Neuronal stem cell (in vitro differentiated cells): ENCODE measurements around the gene BMPER.

Experiments used
- DNase-seq: peaks from one replicate; pipeline ENCODE4 v3.0.0-alpha.2; 2013; ENCODE audit warnings: low spot score
- H2AFZ ChIP-seq: one replicate; pipeline ENCODE4 v1.6.1; 2013; ENCODE audit warnings: mild to moderate bottlenecking, low read length, inconsistent platforms
- H2AK5ac ChIP-seq: 2 replicates; pipeline ENCODE4 v1.6.1; 2013; ENCODE audit warnings: low read depth, mild to moderate bottlenecking, inconsistent platforms, low read length, moderate library complexity, mixed read lengths
- H2BK120ac ChIP-seq: 2 replicates; pipeline ENCODE4 v1.6.1; 2013; ENCODE audit warnings: low read depth, mild to moderate bottlenecking, inconsistent platforms, low read length, moderate library complexity, mixed read lengths
- H2BK12ac ChIP-seq: one replicate; pipeline ENCODE4 v1.6.1; 2013; ENCODE audit warnings: low read length, inconsistent platforms
- H2BK15ac ChIP-seq: 2 replicates; pipeline ENCODE4 v1.6.1; 2013; ENCODE audit warnings: mild to moderate bottlenecking, low read length, inconsistent platforms, mixed read lengths
- H2BK5ac ChIP-seq: one replicate; pipeline ENCODE4 v1.6.1; 2013; ENCODE audit warnings: inconsistent platforms, mild to moderate bottlenecking, low read length, moderate library complexity
- H3K14ac ChIP-seq: one replicate; pipeline ENCODE4 v1.6.1; 2013; ENCODE audit warnings: low read length, inconsistent platforms
- H3K18ac ChIP-seq: 2 replicates; pipeline ENCODE4 v1.6.1; 2013; ENCODE audit warnings: low read length, inconsistent platforms
- H3K23ac ChIP-seq: 2 replicates; pipeline ENCODE4 v1.6.1; 2013; ENCODE audit warnings: low read depth, mild to moderate bottlenecking, mixed read lengths, low read length, inconsistent platforms; ENCODE audit not compliant: poor library complexity
- H3K27ac ChIP-seq: replicated peaks from 3 replicates; pipeline ENCODE4 v1.5.1; 2013; ENCODE audit warnings: low read length, inconsistent platforms
- H3K27me3 ChIP-seq, 3 experiments: 2 replicates each; pipeline ENCODE4 v1.6.1; 2013; ENCODE audit warnings: low read length in 3 of 3, mild to moderate bottlenecking in 2 of 3, inconsistent platforms in 1 of 3, low read depth in 1 of 3, mixed read lengths in 1 of 3, moderate library complexity in 1 of 3; ENCODE audit not compliant: control insufficient read depth in 3 of 3, insufficient read depth in 3 of 3
- H3K36me3 ChIP-seq, 2 donors: replicated peaks in 1 of 2; 2 replicates each; pipeline ENCODE4 v1.6.1; 2013; ENCODE audit warnings: low read length in 2 of 2; ENCODE audit not compliant: control insufficient read depth in 2 of 2, insufficient read depth in 2 of 2
- H3K4ac ChIP-seq: 2 replicates; pipeline ENCODE4 v1.6.1; 2013; ENCODE audit warnings: inconsistent platforms, mild to moderate bottlenecking, low read length, moderate library complexity
- H3K4me1 ChIP-seq, 2 donors: 1 replicate in 1 of 2; 2 replicates in 1 of 2; pipeline ENCODE4 v1.6.1; 2013; ENCODE audit warnings: low read length in 2 of 2, low read depth in 1 of 2; ENCODE audit not compliant: control insufficient read depth in 2 of 2, insufficient read depth in 1 of 2
- H3K4me2 ChIP-seq: one replicate; pipeline ENCODE4 v1.6.1; 2013; ENCODE audit warnings: mild to moderate bottlenecking, low read length, inconsistent platforms; ENCODE audit not compliant: insufficient read depth, poor library complexity, severe bottlenecking
- H3K4me3 ChIP-seq, 2 donors: 2 replicates each; pipeline ENCODE4 v1.5.1; 2013; ENCODE audit warnings: low read length in 2 of 2, mild to moderate bottlenecking in 2 of 2, inconsistent platforms in 1 of 2, moderate library complexity in 1 of 2
- H3K79me1 ChIP-seq: one replicate; pipeline ENCODE4 v1.6.1; 2013; ENCODE audit warnings: low read depth, mild to moderate bottlenecking, inconsistent platforms, low read length, moderate library complexity
- H3K9ac ChIP-seq: one replicate; pipeline ENCODE4 v1.6.1; 2013; ENCODE audit warnings: mild to moderate bottlenecking, low read depth, low read length, inconsistent platforms; ENCODE audit not compliant: poor library complexity
- H3K9me3 ChIP-seq, 2 donors: replicated peaks in 1 of 2; 2 replicates each; pipeline versions ENCODE3 to v1.6.1; 2013; ENCODE audit warnings: low read length in 2 of 2, mild to moderate bottlenecking in 2 of 2, inconsistent platforms in 1 of 2, low read depth in 1 of 2, mixed read lengths in 1 of 2, moderate library complexity in 1 of 2; ENCODE audit not compliant: control insufficient read depth in 2 of 2, insufficient read depth in 1 of 2
- H4K8ac ChIP-seq: one replicate; pipeline ENCODE4 v1.6.1; 2013; ENCODE audit warnings: low read depth, mild to moderate bottlenecking, inconsistent platforms, low read length, moderate library complexity
- H4K91ac ChIP-seq: one replicate; pipeline ENCODE4 v1.6.1; 2013; ENCODE audit warnings: low read length, low read depth, mild to moderate bottlenecking, inconsistent platforms; ENCODE audit not compliant: poor library complexity
- WGBS, 2 donors: extraction: QIAGEN DNeasy Blood & Tissue Kit; methylation state at CpG; one replicate each; pipeline ENCODE4 v1.1.7; 2013; ENCODE audit warnings: missing lambda C conversion rate in 2 of 2, mixed read lengths in 1 of 2; ENCODE audit not compliant: insufficient read length in 2 of 2, insufficient replicate concordance in 1 of 2; ENCODE audit errors: extremely low coverage in 2 of 2; 5-methylcytosine and 5-hydroxymethylcytosine counted together

BMPER gene

DNA sequence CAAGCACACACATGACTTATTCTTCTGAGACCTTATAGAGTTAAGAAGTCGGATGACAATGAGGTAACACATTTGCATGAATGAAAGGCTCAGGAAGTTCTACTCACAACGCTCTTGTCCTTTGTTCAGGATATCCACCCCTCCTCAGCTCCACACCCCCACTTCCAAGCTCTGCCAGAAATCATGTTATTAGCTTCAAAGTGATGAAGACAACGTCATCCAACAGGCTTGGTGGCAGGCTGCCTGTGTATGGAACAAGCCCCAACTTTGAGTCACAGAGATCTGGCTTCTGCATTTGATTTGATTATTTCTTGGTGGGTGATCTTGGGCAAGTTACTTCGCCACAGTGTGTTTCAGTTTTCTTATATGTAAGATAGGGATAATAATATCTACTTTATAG lies 12.4 kb upstream of the BMPER start:
- H3K4me2 ChIP-seq, result no peak overlapping the region
- H4K8ac ChIP-seq, result no peak overlapping the region
- H3K27ac ChIP-seq, result no peak overlapping the region
- H2AK5ac ChIP-seq, result no peak overlapping the region
- H2BK5ac ChIP-seq, result no peak overlapping the region
- H3K18ac ChIP-seq, result no peak overlapping the region
- H2BK120ac ChIP-seq, result no peak overlapping the region
- H3K36me3 ChIP-seq, result no peaks in the 10 kb centered on the region
- H3K4ac ChIP-seq, result no peak overlapping the region
- no peaks in the 10 kb centered on the region for H3K79me1 ChIP-seq
- H3K4me3 ChIP-seq, result no peak overlapping the region
- no peak overlapping the region for H3K23ac ChIP-seq
- H3K27me3 ChIP-seq, result peaks cover 0 to 4% (median 0%) of the 10 kb centered on the region in 3 experiments
- peaks cover 0 to 3% of the 10 kb centered on the region in 2 donors for H3K4me1 ChIP-seq
- no peak overlapping the region for H3K9ac ChIP-seq
- no peak for DNase-seq
- no peaks in the 10 kb centered on the region for H3K9me3 ChIP-seq
- no CpG with 5 or more reads among the region's 4 CpGs for WGBS, 2 donors
- H4K91ac ChIP-seq, result no peak overlapping the region
- H3K14ac ChIP-seq, result no peak overlapping the region
- H2BK15ac ChIP-seq, result no peak overlapping the region
- H2AFZ ChIP-seq, result no peak overlapping the region
- no peak overlapping the region for H2BK12ac ChIP-seq

DNA sequence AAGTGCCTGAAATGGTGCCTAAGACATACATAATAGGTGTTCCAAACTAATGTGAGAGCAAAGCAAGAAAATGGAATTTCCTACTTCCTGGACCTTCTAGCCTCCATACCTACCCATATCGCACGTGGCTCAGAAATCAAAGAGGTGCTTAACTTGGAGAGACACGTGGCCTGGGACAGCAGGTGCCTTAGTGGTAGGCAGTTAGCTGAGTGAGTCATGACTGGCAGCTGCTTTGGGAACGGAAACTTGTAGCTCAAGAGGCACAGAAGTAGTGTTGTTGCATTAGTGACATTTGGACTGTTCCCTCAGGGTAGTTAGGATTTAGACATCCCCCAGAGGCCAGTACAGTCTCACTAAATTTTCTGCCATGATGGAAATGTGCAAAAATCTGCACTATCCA lies 12.0 kb upstream of the BMPER start:
- Histone ChIP-seq H3K27ac (no peak overlapping the region), H3K9ac (no peak overlapping the region), H3K79me1 (no peaks in the 10 kb centered on the region), H2BK15ac (no peak overlapping the region), H3K4me1 (peaks cover 0 to 3% of the 10 kb centered on the region in 2 donors), H3K4me2 (no peak overlapping the region), H3K23ac (no peak overlapping the region), H4K8ac (no peak overlapping the region), H3K9me3 (no peaks in the 10 kb centered on the region), H3K27me3 (peaks cover 0 to 4% (median 0%) of the 10 kb centered on the region in 3 experiments), H3K4ac (no peak overlapping the region), H2BK12ac (no peak overlapping the region), H2AK5ac (no peak overlapping the region), H3K36me3 (no peaks in the 10 kb centered on the region), H3K4me3 (no peak overlapping the region), H2BK120ac (no peak overlapping the region), H3K14ac (no peak overlapping the region), H2BK5ac (no peak overlapping the region), H2AFZ (no peak overlapping the region), H4K91ac (no peak overlapping the region), H3K18ac (no peak overlapping the region)
- no CpG with 5 or more reads among the region's 4 CpGs for WGBS, 2 donors
- DNase-seq, result no peak

DNA sequence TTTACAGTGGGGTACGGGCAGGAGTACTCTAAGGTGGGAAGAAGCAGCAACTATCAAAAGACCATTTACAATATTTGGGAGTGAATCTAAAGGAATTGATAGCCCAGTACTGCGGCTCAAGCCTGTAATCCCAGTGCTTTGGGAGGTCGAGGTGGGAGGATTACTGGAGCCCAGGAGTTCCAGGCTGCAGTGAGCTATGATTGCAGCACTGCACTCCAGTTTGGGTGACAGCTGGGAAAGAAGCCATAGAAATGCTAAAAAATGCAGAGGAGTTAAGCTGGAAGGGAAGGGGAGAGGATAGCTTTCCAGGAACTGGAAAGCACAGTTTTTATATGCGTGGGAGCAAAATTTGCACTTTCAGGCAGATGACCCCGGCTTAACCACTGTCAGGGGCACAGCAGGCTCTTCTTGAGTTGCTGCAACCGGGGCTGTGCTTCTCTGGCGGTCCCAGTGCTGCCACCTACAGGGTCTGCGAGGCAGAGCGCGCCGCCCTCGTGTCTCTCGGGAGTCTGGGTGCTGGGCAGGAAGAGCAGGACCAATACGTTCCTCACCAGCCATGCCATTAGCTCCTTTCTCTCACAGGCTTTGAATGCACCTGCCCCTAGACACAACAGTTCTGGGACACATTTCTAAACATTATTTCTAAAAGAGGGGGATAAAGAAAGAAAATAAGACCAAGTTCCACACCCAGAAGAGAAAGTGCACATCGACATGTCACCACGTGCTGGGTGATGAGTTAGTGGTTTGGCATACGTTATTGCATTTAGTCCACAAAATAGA lies 10.1 kb upstream of the BMPER start:
- no peak overlapping the region for H4K8ac ChIP-seq
- H2AFZ ChIP-seq, result peak overlapping the region; percentile 32
- no peaks in the 10 kb centered on the region for H3K79me1 ChIP-seq
- peak; percentile 68 for DNase-seq
- no peak overlapping the region for H2BK120ac ChIP-seq
- H3K23ac ChIP-seq, result no peak overlapping the region
- H3K4ac ChIP-seq, result no peak overlapping the region
- no peak overlapping the region for H2BK15ac ChIP-seq
- no peak overlapping the region for H4K91ac ChIP-seq
- no peak overlapping the region for H2BK12ac ChIP-seq
- H2BK5ac ChIP-seq, result no peak overlapping the region
- no peaks in the 10 kb centered on the region for H3K9me3 ChIP-seq
- H2AK5ac ChIP-seq, result no peak overlapping the region
- H3K27ac ChIP-seq, result no peak overlapping the region
- H3K4me1 ChIP-seq, result peaks cover 0 to 3% of the 10 kb centered on the region in 2 donors
- no peak overlapping the region for H3K4me2 ChIP-seq
- no CpG with 5 or more reads among the region's 17 CpGs for WGBS, 2 donors
- H3K9ac ChIP-seq, result no peak overlapping the region
- no peak overlapping the region for H3K18ac ChIP-seq
- no peak overlapping the region for H3K4me3 ChIP-seq
- H3K27me3 ChIP-seq, result peaks cover 0 to 4% (median 0%) of the 10 kb centered on the region in 3 experiments
- H3K14ac ChIP-seq, result no peak overlapping the region
- H3K36me3 ChIP-seq, result no peaks in the 10 kb centered on the region

DNA sequence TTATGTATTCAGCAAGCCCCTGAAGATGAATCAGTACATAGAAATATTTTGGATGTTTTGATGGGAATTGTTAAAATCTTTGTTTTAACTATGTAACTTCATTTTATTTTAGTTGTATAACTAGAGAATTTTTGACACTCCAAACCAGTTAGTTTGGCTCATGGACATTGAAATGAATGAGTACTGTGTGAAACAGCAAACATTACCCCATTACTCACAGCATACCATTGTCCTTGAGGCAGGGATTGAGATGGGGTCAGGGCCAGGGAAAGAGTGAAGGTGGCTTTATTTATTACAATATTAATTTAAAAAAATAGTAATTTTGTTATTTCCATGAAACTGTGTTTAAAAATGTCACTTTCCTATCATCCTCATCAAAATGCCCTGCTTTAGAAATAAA lies 4.8 kb upstream of the BMPER start:
- H3K27me3 ChIP-seq, result peaks cover 0 to 36% (median 13%) of the 10 kb centered on the region in 3 experiments
- H2BK12ac ChIP-seq, result no peak overlapping the region
- H3K9ac ChIP-seq, result no peak overlapping the region
- H4K91ac ChIP-seq, result no peak overlapping the region
- H3K14ac ChIP-seq, result no peak overlapping the region
- H2BK5ac ChIP-seq, result no peak overlapping the region
- no peak overlapping the region for H3K18ac ChIP-seq
- no peak overlapping the region for H4K8ac ChIP-seq
- H2AK5ac ChIP-seq, result no peak overlapping the region
- H3K4ac ChIP-seq, result no peak overlapping the region
- no peak overlapping the region for H2AFZ ChIP-seq
- no peaks in the 10 kb centered on the region for H3K79me1 ChIP-seq
- H3K4me3 ChIP-seq, result no peak overlapping the region
- H3K23ac ChIP-seq, result no peak overlapping the region
- H3K27ac ChIP-seq, result no peak overlapping the region
- no peaks in the 10 kb centered on the region for H3K36me3 ChIP-seq
- H3K9me3 ChIP-seq, result peaks cover 0 to 2% of the 10 kb centered on the region in 2 donors
- peaks cover 8% of the 10 kb centered on the region in 2 donors for H3K4me1 ChIP-seq
- DNase-seq, result no peak
- H2BK15ac ChIP-seq, result no peak overlapping the region
- no peak overlapping the region for H3K4me2 ChIP-seq
- no peak overlapping the region for H2BK120ac ChIP-seq
